Measurements from ENCODE around the gene LY9. TPM values are rescaled to one million over a fixed set of nuclear protein-coding genes. Genes with fewer than 3 reads are reported as not detected.

Gene LY9
- total RNA-seq, 2 donors from 2014 or later: 0.33 to 1.6 TPM

GRCh38 chr1:160748878-160749269, 47.1 kb upstream of the LY9 start:
- Histone ChIP-seq H3K27ac (no peak overlapping the region), H3K4me1 (no peaks in the 10 kb centered on the region), H3K36me3 (replicated peaks in 1 of 2; ENCODE audit: insufficient read depth in 1 of 2, low read depth in 2 of 2) (no peaks in the 10 kb centered on the region), H3K4me3 (no peak overlapping the region), H3K27me3 (no peaks in the 10 kb centered on the region), H3K9me3 (no peaks in the 10 kb centered on the region)
- DNase-seq (no peak), ATAC-seq (no peak)
- TF ChIP-seq POLR2A (IDR thresholded peaks at IDR 0.05) (no peak), CTCF (IDR thresholded peaks at IDR 0.05) (no peak)
- intact Hi-C loops (cut with DNase I): no loop called here
- 90 to 92% methylated on average over 1 of the region's 1 CpG for WGBS, 2 donors

- no peak for ATAC-seq
- H3K4me3 ChIP-seq: no peak overlapping the region
- 60 to 78% methylated on average over 2 of the region's 2 CpGs for WGBS, 2 donors
Observed at GRCh38 chr1:160750608-160751007, 45.4 kb upstream of the LY9 start.

GRCh38 chr1:160752406-160752805, 43.6 kb upstream of the LY9 start:
- no peak for TF ChIP-seq POLR2A (IDR thresholded peaks at IDR 0.05)
- H3K9me3 ChIP-seq: no peaks in the 10 kb centered on the region
- H3K36me3 ChIP-seq (replicated peaks in 1 of 2; ENCODE audit: insufficient read depth in 1 of 2, low read depth in 2 of 2): no peaks in the 10 kb centered on the region
- DNase-seq (no peak), ATAC-seq (no peak)
- no peak overlapping the region for H3K27ac ChIP-seq
- H3K27me3 ChIP-seq: no peaks in the 10 kb centered on the region
- no peaks in the 10 kb centered on the region for H3K4me1 ChIP-seq
- intact Hi-C loops (cut with DNase I): no loop called here
- WGBS, 2 donors: 56 to 67% methylated on average over 3 of the region's 3 CpGs
- no peak overlapping the region for H3K4me3 ChIP-seq

More at GRCh38 chr1:160750608-160751007, 45.4 kb upstream of the LY9 start:
- no peak for DNase-seq
- Histone ChIP-seq H3K4me1 (no peaks in the 10 kb centered on the region), H3K36me3 (replicated peaks in 1 of 2; ENCODE audit: insufficient read depth in 1 of 2, low read depth in 2 of 2) (no peaks in the 10 kb centered on the region), H3K9me3 (no peaks in the 10 kb centered on the region), H3K27ac (no peak overlapping the region), H3K27me3 (no peaks in the 10 kb centered on the region)
- intact Hi-C loops (cut with DNase I): no loop called here
- TF ChIP-seq CTCF (IDR thresholded peaks at IDR 0.05) (no peak), POLR2A (IDR thresholded peaks at IDR 0.05) (no peak)

- no peak overlapping the region for H3K4me3 ChIP-seq
- H3K27me3 ChIP-seq: no peaks in the 10 kb centered on the region
- H3K4me1 ChIP-seq: no peaks in the 10 kb centered on the region
- H3K36me3 ChIP-seq (replicated peaks in 1 of 2; ENCODE audit: insufficient read depth in 1 of 2, low read depth in 2 of 2): no peaks in the 10 kb centered on the region
- no peak overlapping the region for H3K27ac ChIP-seq
- DNase-seq (no peak), ATAC-seq (no peak)
- TF ChIP-seq POLR2A (IDR thresholded peaks at IDR 0.05) (no peak), CTCF (IDR thresholded peaks at IDR 0.05) (no peak)
- H3K9me3 ChIP-seq: no peaks in the 10 kb centered on the region
- intact Hi-C loops (cut with DNase I): no loop called here
- WGBS, 2 donors: 13 to 30% methylated on average over 5 of the region's 5 CpGs
Observed at GRCh38 chr1:160752924-160753323, 43.0 kb upstream of the LY9 start.

- no peaks in the 10 kb centered on the region for H3K36me3 ChIP-seq (replicated peaks in 1 of 2; ENCODE audit: insufficient read depth in 1 of 2, low read depth in 2 of 2)
- no peaks in the 10 kb centered on the region for H3K27me3 ChIP-seq
- H3K4me1 ChIP-seq: no peaks in the 10 kb centered on the region
- intact Hi-C loops (cut with DNase I): no loop called here
- no peaks in the 10 kb centered on the region for H3K9me3 ChIP-seq
- no peak overlapping the region for H3K27ac ChIP-seq
- DNase-seq (no peak), ATAC-seq (no peak)
- H3K4me3 ChIP-seq: no peak overlapping the region
- no peak for TF ChIP-seq POLR2A (IDR thresholded peaks at IDR 0.05)
- no peak for TF ChIP-seq CTCF (IDR thresholded peaks at IDR 0.05)
Observed at GRCh38 chr1:160753594-160753993, 42.4 kb upstream of the LY9 start.
